ENCODE measurements around the gene TYW5. TPM values are rescaled to one million over a fixed set of nuclear protein-coding genes. Genes with fewer than 3 reads are reported as not detected.

The TYW5 gene
- total and polyA plus RNA-seq, 2 of the 13 experiments (the other 11 are each of a cell fraction or from before 2014, with no cell fraction given) = 8.3 to 14.6 TPM

DNA sequence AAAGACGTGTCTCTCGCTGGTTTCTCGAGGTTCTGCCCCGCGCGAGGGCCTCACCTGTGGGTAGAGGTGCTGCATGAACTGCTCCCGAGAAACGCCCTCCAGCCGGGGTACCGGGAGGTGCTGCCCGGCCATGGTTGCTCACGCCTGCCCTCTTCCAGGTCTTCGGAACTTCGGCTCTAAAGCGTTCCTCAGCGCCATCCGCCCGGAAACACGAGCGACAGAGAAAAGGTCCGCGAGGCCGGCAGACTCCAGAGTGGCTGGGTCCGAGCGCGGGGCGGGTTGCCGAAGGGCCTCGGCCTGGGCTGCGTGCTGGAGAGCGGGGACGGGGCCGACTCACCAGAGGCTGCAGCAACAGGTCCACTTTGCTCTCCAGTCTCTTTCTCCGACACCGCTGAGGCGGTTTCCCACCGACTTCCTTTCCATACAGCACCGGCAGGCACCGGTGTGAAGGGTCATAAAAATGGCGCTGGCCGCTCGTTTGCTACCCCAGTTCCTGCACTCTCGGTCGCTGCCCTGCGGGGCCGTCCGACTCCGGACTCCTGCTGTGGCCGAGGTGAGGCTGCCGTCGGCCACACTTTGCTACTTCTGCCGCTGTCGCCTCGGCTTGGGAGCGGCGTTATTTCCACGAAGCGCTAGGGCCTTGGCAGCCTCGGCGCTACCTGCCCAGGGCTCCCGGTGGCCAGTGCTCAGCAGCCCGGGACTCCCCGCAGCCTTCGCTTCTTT is at the start of gene TYW5, which contains the start of gene MAIP1 (continued):
- TF ChIP-seq, protein P1, sequence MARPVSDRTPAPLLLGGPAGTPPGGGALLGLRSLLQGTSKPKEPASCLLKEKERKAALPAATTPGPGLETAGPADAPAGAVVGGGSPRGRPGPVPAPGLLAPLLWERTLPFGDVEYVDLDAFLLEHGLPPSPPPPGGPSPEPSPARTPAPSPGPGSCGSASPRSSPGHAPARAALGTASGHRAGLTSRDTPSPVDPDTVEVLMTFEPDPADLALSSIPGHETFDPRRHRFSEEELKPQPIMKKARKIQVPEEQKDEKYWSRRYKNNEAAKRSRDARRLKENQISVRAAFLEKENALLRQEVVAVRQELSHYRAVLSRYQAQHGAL (CRISPR knock-in tag; IDR thresholded peaks at IDR 0.05; ENCODE audit: not compliant biosample characterization) = peak; percentile 93
- 0 out of 2 replicates have a peak, but pooled peaks have one; percentile 58 for TF ChIP-seq ZSCAN22 (CRISPR knock-in tag; IDR thresholded peaks at IDR 0.05)
- no peak for TF ChIP-seq MAFG (CRISPR knock-in tag; IDR thresholded peaks at IDR 0.05)
- TF ChIP-seq, protein P2, sequence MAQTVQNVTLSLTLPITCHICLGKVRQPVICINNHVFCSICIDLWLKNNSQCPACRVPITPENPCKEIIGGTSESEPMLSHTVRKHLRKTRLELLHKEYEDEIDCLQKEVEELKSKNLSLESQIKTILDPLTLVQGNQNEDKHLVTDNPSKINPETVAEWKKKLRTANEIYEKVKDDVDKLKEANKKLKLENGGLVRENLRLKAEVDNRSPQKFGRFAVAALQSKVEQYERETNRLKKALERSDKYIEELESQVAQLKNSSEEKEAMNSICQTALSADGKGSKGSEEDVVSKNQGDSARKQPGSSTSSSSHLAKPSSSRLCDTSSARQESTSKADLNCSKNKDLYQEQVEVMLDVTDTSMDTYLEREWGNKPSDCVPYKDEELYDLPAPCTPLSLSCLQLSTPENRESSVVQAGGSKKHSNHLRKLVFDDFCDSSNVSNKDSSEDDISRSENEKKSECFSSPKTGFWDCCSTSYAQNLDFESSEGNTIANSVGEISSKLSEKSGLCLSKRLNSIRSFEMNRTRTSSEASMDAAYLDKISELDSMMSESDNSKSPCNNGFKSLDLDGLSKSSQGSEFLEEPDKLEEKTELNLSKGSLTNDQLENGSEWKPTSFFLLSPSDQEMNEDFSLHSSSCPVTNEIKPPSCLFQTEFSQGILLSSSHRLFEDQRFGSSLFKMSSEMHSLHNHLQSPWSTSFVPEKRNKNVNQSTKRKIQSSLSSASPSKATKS (CRISPR knock-in tag; IDR thresholded peaks at IDR 0.05) = peak; percentile 98; the same call in 1 of the 2 replicates
- peak; percentile 99 for TF ChIP-seq TAF1 (CRISPR knock-in tag; IDR thresholded peaks at IDR 0.05)
- TF ChIP-seq, protein P3, sequence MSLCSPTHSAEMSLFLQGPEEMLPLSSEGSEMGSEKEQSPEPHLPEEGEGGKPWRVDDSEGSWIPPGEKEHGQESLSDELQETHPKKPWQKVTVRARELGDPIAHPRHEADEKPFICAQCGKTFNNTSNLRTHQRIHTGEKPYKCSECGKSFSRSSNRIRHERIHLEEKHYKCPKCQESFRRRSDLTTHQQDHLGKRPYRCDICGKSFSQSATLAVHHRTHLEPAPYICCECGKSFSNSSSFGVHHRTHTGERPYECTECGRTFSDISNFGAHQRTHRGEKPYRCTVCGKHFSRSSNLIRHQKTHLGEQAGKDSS (CRISPR knock-in tag; IDR thresholded peaks at IDR 0.05; ENCODE audit: borderline replicate concordance, low read depth) = peak; percentile 76
- TF ChIP-seq, protein P4, sequence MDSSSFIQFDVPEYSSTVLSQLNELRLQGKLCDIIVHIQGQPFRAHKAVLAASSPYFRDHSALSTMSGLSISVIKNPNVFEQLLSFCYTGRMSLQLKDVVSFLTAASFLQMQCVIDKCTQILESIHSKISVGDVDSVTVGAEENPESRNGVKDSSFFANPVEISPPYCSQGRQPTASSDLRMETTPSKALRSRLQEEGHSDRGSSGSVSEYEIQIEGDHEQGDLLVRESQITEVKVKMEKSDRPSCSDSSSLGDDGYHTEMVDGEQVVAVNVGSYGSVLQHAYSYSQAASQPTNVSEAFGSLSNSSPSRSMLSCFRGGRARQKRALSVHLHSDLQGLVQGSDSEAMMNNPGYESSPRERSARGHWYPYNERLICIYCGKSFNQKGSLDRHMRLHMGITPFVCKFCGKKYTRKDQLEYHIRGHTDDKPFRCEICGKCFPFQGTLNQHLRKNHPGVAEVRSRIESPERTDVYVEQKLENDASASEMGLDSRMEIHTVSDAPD (CRISPR knock-in tag; IDR thresholded peaks at IDR 0.05) = peak; percentile 89
- TF ChIP-seq, protein P5, sequence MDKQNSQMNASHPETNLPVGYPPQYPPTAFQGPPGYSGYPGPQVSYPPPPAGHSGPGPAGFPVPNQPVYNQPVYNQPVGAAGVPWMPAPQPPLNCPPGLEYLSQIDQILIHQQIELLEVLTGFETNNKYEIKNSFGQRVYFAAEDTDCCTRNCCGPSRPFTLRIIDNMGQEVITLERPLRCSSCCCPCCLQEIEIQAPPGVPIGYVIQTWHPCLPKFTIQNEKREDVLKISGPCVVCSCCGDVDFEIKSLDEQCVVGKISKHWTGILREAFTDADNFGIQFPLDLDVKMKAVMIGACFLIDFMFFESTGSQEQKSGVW (CRISPR knock-in tag; IDR thresholded peaks at IDR 0.05; ENCODE audit: borderline replicate concordance) = 0 out of 2 replicates have a peak, but pooled peaks have one; percentile 50
- TF ChIP-seq HOXA5 (CRISPR knock-in tag; IDR thresholded peaks at IDR 0.05) = peak; percentile 95
- peak; percentile 76 for TF ChIP-seq MED13 (CRISPR knock-in tag; IDR thresholded peaks at IDR 0.05)
- peak; percentile 98; the same call in 1 of the 2 replicates for TF ChIP-seq ZNF772 (CRISPR knock-in tag; IDR thresholded peaks at IDR 0.05)
- TF ChIP-seq ZNF577 (CRISPR knock-in tag; IDR thresholded peaks at IDR 0.05; ENCODE audit: borderline replicate concordance, low read depth) = no peak
- 0 out of 2 replicates have a peak, but pooled peaks have one; percentile 96 for TF ChIP-seq ZNF724P (CRISPR knock-in tag; IDR thresholded peaks at IDR 0.05; ENCODE audit: borderline replicate concordance)
